GM15510 (cell line): Measurements from ENCODE around the gene OXSR1.

Experiments used
- POLR2A ChIP-seq: IDR thresholded peaks from 3 replicates; pipeline ENCODE4 v1.6.1; 2011; ENCODE audit warnings: borderline replicate concordance; ENCODE audit not compliant: insufficient read length; ENCODE audit errors: extremely low read depth

The OXSR1 gene

DNA sequence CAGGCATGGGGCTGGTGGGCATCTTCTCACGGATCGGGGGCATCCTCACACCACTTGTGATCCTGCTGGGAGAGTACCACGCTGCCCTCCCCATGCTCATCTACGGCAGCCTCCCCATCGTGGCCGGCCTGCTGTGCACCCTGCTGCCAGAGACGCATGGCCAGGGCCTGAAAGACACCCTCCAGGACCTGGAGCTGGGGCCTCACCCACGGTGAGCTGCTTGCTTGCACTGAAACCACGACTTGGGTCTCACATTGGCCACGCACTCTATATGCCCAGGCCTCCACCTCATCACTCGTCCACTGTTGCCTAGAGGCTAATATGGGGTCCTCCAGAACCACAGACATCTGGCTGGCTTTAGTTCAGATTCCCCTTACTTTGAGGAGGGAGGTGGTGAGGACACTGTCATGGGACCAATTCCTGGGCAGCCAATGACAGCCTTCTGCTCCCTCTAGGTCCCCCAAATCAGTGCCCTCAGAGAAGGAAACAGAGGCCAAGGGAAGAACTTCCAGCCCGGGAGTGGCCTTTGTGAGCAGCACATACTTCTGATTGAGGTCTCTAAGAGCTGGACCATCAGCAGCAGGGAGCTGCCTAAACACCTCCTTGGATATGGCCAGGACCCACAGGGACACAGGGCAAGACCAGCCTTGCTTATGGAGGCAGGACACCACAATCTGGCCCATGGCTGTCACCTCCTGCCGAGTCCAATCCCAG lies 111.7 kb downstream of the OXSR1 start:
- TF ChIP-seq POLR2A = no peak

DNA sequence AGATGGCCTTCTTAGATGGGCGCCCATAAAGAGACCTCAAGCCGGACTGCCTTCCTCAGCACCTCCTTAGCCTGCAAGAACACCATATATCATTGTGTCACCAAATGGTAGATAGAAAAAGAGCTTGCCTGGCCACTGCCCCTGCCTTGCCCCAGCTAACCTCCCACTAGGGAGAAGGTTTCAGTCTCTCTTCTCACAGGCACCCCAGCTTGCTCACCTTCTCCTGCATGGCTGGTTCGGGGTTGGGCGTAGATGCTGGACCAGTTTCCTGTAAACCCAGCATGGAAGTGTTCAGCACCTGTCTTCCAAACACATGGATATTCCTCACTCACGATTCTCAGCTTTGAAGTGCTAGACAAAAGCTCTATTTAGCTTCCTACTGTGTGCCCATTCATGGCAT lies 113.5 kb downstream of the OXSR1 start:
- no peak for TF ChIP-seq POLR2A

DNA sequence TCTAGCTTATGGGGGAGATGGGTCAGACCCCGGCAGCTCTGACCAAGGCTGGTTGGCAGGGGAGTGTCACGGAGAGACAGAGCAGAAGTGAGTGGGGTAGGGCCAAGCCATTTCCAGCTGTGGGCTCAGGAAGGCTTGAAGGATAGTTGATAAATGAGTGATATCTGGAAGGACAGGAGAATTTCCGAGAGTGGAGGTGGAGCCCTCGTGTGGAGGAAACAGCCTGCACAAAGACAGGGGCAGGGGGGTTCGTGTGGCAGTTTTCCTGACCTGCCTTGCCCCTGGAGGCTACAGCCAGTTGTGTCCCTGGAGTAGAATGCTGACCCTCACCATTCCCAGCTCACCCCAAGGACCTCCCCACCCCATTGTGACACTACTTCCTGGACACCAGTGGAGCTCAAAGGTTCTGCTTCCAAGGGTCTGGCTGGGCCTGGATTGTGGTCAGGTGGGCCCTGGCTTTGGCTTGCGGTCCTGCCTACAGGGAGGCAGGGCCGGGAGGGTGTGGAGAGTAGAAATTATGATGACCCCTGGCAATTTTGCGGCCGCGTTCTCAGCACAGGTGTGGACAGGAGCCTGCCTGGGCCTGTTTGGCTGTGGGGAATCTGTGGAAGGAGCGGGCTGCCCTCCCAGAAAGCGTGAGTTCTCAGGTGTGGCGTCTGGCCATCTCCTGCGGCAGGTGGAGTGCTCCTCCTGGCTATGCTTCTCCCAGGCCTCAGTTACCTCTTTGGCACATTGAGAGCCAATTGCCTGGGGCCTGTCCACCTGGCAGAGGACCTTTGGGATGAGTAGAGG lies 116.8 kb downstream of the OXSR1 start, which contains the start of gene SLC22A14:
Gene SLC22A14 (plus strand): TSS at position 400 of the 792 bp plus-strand sequence. CDS start 23,733 bp downstream, outside the sequence.
- TF ChIP-seq POLR2A = no peak

DNA sequence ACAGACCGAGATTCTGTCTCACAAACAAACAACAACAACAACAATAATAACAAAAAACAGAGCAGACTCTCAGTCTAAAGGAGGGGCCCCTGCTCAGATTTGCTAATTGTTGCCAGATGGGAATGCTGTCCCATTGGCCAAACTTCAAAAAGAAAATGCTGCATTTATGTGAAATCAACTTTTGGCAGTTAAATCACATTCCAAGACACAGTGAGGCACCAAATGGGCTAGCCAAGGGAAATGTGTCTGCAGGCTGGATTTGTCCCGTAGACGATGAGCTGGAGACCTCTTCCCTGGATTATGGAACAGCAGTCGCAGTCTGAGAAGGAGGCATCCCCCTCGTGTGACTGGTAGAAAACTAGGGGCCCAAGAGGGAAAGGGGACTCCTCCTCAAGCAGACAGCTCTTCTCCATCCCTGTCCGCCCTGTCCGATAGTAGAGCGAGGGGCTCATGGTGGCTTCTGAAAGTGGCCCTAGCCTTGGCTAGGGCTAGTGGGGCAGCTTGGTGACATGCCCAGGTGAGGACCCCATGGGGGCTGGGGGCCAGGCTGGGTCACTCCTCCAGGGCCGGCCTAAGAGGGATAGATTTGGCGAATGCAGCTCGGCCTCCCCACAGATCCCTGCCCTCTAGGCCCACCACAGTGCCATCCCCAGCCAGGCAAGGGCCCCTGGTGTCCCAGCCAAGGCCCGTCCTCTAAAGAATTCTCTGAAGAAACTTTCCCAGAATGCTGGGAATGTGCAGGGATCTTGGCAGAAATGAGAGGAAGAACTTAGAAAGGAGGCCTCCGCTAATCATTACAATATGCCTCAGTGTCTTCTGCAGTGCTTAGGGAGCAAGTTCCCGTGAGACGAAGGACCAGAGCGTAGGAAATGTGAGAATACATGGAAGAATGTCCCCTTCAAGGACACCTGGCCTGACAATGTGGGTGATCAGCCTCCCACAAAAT lies 118.7 kb downstream of the OXSR1 start:
- no peak for TF ChIP-seq POLR2A

DNA sequence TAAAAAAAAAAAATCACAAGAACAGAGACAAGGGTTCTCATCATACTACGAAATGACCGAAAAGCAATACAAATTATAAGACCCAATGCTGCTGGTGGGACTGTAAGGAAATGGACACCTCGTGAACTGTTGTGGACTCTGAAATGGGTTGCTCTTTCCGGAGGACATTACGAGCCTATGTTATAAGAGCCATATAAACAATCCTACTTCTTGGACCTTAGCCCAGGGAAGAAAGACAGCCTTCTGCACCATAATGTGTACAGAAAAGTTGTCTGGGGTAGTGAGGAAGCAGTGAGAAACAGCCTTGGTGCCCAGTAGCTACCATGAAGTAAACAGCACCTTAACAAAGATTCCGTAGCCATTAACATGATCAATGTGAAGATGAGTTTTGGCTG lies 119.4 kb downstream of the OXSR1 start:
- TF ChIP-seq POLR2A = no peak

DNA sequence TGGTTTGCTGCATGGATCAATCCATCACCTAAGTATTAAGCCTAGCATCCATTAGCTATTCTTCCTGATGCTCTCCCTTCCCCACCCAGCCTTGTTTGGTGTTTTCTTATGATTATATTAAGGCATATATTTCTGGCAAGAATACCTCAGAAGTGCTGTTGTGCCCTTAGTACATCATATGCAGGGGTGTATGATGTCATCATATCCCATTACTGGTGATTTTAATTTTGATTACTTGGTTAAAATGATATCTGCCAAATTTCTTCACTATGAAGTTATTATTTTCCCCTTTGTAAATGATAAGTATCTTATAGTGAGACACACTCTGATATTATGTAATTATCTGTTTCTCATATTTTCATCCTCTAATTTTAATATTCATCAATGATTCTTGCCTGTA lies 132.2 kb downstream of the OXSR1 start:
- no peak for TF ChIP-seq POLR2A

DNA sequence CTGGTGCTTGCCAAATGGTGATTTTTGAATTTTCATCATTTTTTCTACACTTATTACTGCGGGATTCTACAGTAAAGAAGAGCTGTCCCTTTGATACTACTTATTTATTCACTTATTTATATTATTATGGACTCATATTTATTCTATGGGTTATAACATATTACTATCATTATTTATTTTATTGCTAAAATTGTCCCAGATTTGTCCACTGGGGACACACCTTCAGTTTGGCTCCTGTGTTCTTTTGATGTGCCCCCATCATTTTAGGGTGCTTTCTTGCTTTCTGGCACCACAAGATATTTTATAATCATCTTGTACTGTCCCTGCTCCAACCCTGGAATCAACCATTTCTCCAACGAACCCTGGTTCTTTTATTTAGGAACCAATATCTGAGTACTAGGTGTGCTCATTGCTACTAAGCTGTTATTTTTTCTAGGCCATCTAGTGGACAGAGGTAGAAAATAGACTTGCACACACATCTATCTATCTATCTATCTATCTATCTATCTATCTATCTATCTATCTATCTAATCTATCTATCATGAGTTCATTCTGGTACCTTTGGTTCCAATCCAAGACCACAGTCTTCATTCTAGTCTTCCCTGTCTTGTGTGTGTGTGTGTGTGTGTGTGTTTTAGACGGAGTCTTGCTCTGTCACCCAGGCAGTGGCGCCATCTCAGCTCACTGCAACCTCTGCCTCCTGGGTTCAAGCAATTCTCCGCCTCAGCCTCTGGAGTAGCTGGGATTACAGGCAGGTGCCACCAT lies 132.8 kb downstream of the OXSR1 start:
- TF ChIP-seq POLR2A = no peak
